H1 (cell line): ENCODE data around the gene PRELID1. TPM values are rescaled to one million over a fixed set of nuclear protein-coding genes. Genes with fewer than 3 reads are reported as not detected.

Experiments used
- CTCF ChIA-PET: fragments of 300-600 bp; sonication (Branson Sonifier 250); formaldehyde crosslinking; loops from one replicate; lab custom pipeline; 2021; ENCODE audit not compliant: partially characterized antibody; lab: Charles Lee
- POLR2A ChIA-PET: fragments of 300-600 bp; sonication (Branson Sonifier 250); formaldehyde crosslinking; loops from one replicate; lab custom pipeline; 2021; ENCODE audit warnings: inconsistent platforms; ENCODE audit not compliant: partially characterized antibody; lab: Charles Lee
- DNase-seq, 2 experiments: peaks; one replicate each; pipeline versions ENCODE4 v3.0.0 to v3.0.0-alpha.2; 2010 to 2022; ENCODE audit warnings: low spot score in 2 of 2, low read depth in 1 of 2, mixed read lengths in 1 of 2
- FAIRE-seq: peaks from 2 replicates; lab custom pipeline; 2011; peaks lifted over from hg19 to GRCh38; lab: Jason Lieb, UNC
- H2AFZ ChIP-seq: 2 replicates; pipeline ENCODE4 v1.8.1; 2012; ENCODE audit warnings: low read length, inconsistent platforms
- H2AK5ac ChIP-seq: 2 replicates; pipeline ENCODE4 v1.6.1; 2013; ENCODE audit warnings: low read depth, low read length
- H2BK120ac ChIP-seq: replicated peaks from 2 replicates; pipeline ENCODE3; 2013; ENCODE audit warnings: low read depth, low read length, inconsistent platforms
- H2BK12ac ChIP-seq: 2 replicates; pipeline ENCODE4 v1.6.1; 2013; ENCODE audit warnings: low read depth, low read length
- H2BK15ac ChIP-seq: 2 replicates; pipeline ENCODE4 v1.6.1; 2013; ENCODE audit warnings: low read length
- H2BK20ac ChIP-seq: 2 replicates; pipeline ENCODE4 v1.6.1; 2013; ENCODE audit warnings: low read length
- H2BK5ac ChIP-seq: 2 replicates; pipeline ENCODE4 v1.6.1; 2013; ENCODE audit warnings: low read depth, low read length
- H3K14ac ChIP-seq: 2 replicates; pipeline ENCODE4 v1.6.1; 2013; ENCODE audit warnings: inconsistent platforms; ENCODE audit not compliant: insufficient read length
- H3K18ac ChIP-seq: 2 replicates; pipeline ENCODE4 v1.6.1; 2013; ENCODE audit warnings: low read length; ENCODE audit errors: extremely low read depth
- H3K23ac ChIP-seq: 2 replicates; pipeline ENCODE4 v1.6.1; 2013; ENCODE audit warnings: inconsistent platforms; ENCODE audit not compliant: insufficient read length
- H3K23me2 ChIP-seq: 2 replicates; pipeline ENCODE4 v1.6.1; 2013; ENCODE audit warnings: low read depth, low read length
- H3K27ac ChIP-seq: 2 replicates; pipeline ENCODE4 v1.6.1; 2011; ENCODE audit warnings: low read depth, low read length, inconsistent platforms
- H3K27me3 ChIP-seq, 4 experiments: replicated peaks in 1 of 4; 1 replicate in 1 of 4; 2 replicates in 3 of 4; pipeline versions ENCODE4 v1.6.1 to v1.8.1; 2011 to 2013; ENCODE audit warnings: low read length in 3 of 4, mild to moderate bottlenecking in 3 of 4, inconsistent platforms in 2 of 4, mixed read lengths in 2 of 4, moderate library complexity in 1 of 4; ENCODE audit not compliant: control insufficient read depth in 3 of 4, insufficient read depth in 3 of 4; ENCODE audit errors: extremely low read depth in 1 of 4
- H3K36me3 ChIP-seq, 4 experiments: 2 replicates each; pipeline versions ENCODE4 v1.6.1 to v1.8.1; 2011 to 2013; ENCODE audit warnings: mild to moderate bottlenecking in 4 of 4, low read length in 3 of 4, moderate library complexity in 2 of 4, control low read depth in 1 of 4, inconsistent platforms in 1 of 4; ENCODE audit not compliant: insufficient read depth in 4 of 4, control insufficient read depth in 2 of 4
- H3K4ac ChIP-seq: replicated peaks from 2 replicates; pipeline ENCODE3; 2013; ENCODE audit warnings: low read length, low read depth, mixed read lengths, inconsistent platforms; ENCODE audit not compliant: insufficient read length
- H3K4me1 ChIP-seq, 4 experiments: replicated peaks in 1 of 4; 1 replicate in 1 of 4; 2 replicates in 3 of 4; pipeline versions ENCODE4 v1.6.1 to v1.8.1; 2011 to 2013; ENCODE audit warnings: low read length in 3 of 4, inconsistent platforms in 2 of 4, mixed read lengths in 1 of 4; ENCODE audit not compliant: insufficient read depth in 4 of 4, control insufficient read depth in 3 of 4
- H3K4me2 ChIP-seq, 2 experiments: 2 replicates each; pipeline versions ENCODE4 v1.6.1 to v1.8.1; 2011 to 2013; ENCODE audit warnings: low read depth in 2 of 2, low read length in 2 of 2, control low read depth in 1 of 2, inconsistent platforms in 1 of 2, mild to moderate bottlenecking in 1 of 2; ENCODE audit not compliant: insufficient read depth in 1 of 2
- H3K4me3 ChIP-seq, 4 experiments: fragments of 200-600, 300-600 bp in 1 of 4; sonication (generic), shearing (Covaris generic), sonication (Bioruptor Twin) in 1 of 4; 2 replicates each; pipeline versions ENCODE4 v1.5.1 to v1.8.1; 2011 to 2016; ENCODE audit warnings: low read length in 4 of 4, low read depth in 3 of 4, control low read depth in 2 of 4, inconsistent platforms in 2 of 4, mild to moderate bottlenecking in 2 of 4, mixed read lengths in 1 of 4, moderate library complexity in 1 of 4; ENCODE audit not compliant: insufficient read depth in 2 of 4; ENCODE audit errors: extremely low read depth in 1 of 4
- H3K56ac ChIP-seq: replicated peaks from 2 replicates; pipeline ENCODE3; 2013; ENCODE audit warnings: low read depth, mild to moderate bottlenecking, mixed read lengths, low read length, inconsistent platforms; ENCODE audit not compliant: insufficient read length
- H3K79me1 ChIP-seq: 2 replicates; pipeline ENCODE4 v1.6.1; 2013; ENCODE audit warnings: low read depth, low read length, control low read depth
- H3K79me2 ChIP-seq, 2 experiments: 2 replicates each; pipeline versions ENCODE4 v1.6.1 to v1.8.1; 2012 to 2013; ENCODE audit warnings: low read length in 2 of 2, mild to moderate bottlenecking in 2 of 2, inconsistent platforms in 1 of 2; ENCODE audit not compliant: insufficient read depth in 2 of 2, control insufficient read depth in 1 of 2
- H3K9ac ChIP-seq, 4 experiments: replicated peaks in 1 of 4; 1 replicate in 1 of 4; 2 replicates in 3 of 4; pipeline versions ENCODE4 v1.6.1 to v1.8.1; 2011 to 2013; ENCODE audit warnings: low read depth in 3 of 4, low read length in 3 of 4, control low read depth in 2 of 4, mild to moderate bottlenecking in 2 of 4, moderate library complexity in 2 of 4, inconsistent platforms in 1 of 4; ENCODE audit errors: extremely low read depth in 1 of 4
- H3K9me3 ChIP-seq, 2 experiments: 2 replicates each; pipeline versions ENCODE4 v1.6.1 to v1.8.1; 2012 to 2013; ENCODE audit warnings: mild to moderate bottlenecking in 2 of 2, moderate library complexity in 2 of 2, control low read depth in 1 of 2, inconsistent platforms in 1 of 2, low read depth in 1 of 2, low read length in 1 of 2, mixed read lengths in 1 of 2; ENCODE audit not compliant: insufficient read depth in 2 of 2
- H4K20me1 ChIP-seq, 2 experiments: replicated peaks in 1 of 2; 2 replicates each; pipeline versions ENCODE3 to v1.8.1; 2011 to 2013; ENCODE audit warnings: inconsistent platforms in 2 of 2, low read length in 2 of 2, mild to moderate bottlenecking in 1 of 2; ENCODE audit not compliant: insufficient read depth in 2 of 2, control insufficient read depth in 1 of 2
- H4K5ac ChIP-seq: 2 replicates; pipeline ENCODE4 v1.6.1; 2013; ENCODE audit warnings: low read length, low read depth, mixed read lengths, inconsistent platforms; ENCODE audit not compliant: insufficient read length
- H4K8ac ChIP-seq: 2 replicates; pipeline ENCODE4 v1.8.0; 2013; ENCODE audit warnings: mild to moderate bottlenecking, moderate library complexity, low read length, inconsistent platforms; ENCODE audit not compliant: insufficient read depth; ENCODE audit errors: extremely low read depth
- H4K91ac ChIP-seq: replicated peaks from 2 replicates; pipeline ENCODE3; 2013; ENCODE audit warnings: low read length, mixed read lengths, inconsistent platforms; ENCODE audit not compliant: insufficient read length
- ASH2L ChIP-seq: fragments of 200-600, 300-600 bp; sonication (generic); IDR thresholded peaks from one replicate; pipeline ENCODE4 v1.7.1; 2017; ENCODE audit warnings: low read length
- EP300 ChIP-seq, 2 experiments: IDR thresholded peaks; 1 replicate in 1 of 2; 2 replicates in 1 of 2; pipeline ENCODE4 v1.6.1; 2011 to 2012; ENCODE audit warnings: low read depth in 2 of 2, low read length in 2 of 2, mild to moderate bottlenecking in 2 of 2, borderline replicate concordance in 1 of 2, inconsistent platforms in 1 of 2, moderate library complexity in 1 of 2
- EZH2 ChIP-seq: fragments of 200-600 bp; sonication (generic); IDR thresholded peaks from 2 replicates; pipeline ENCODE4 v1.7.1; 2012; ENCODE audit warnings: low read depth, mild to moderate bottlenecking, moderate library complexity, low read length, inconsistent platforms; ENCODE audit not compliant: severe bottlenecking
- FOSL1 ChIP-seq: IDR thresholded peaks from 2 replicates; pipeline ENCODE4 v1.6.1; 2011; ENCODE audit warnings: mild to moderate bottlenecking, low read depth, low read length, moderate library complexity; ENCODE audit not compliant: insufficient read depth
- NRF1 ChIP-seq: IDR thresholded peaks from 2 replicates; pipeline ENCODE4 v1.6.1; 2011; ENCODE audit warnings: mild to moderate bottlenecking, low read depth, low read length, improper control_type of control experiment
- POLR2A ChIP-seq, 2 experiments: IDR thresholded peaks; 1 replicate in 1 of 2; 2 replicates in 1 of 2; pipeline ENCODE4 v1.6.1; 2011; ENCODE audit warnings: low read depth in 2 of 2, low read length in 2 of 2, mild to moderate bottlenecking in 2 of 2; ENCODE audit errors: control extremely low read depth in 1 of 2
- POLR2AphosphoS5 ChIP-seq: IDR thresholded peaks from 2 replicates; pipeline ENCODE4 v1.6.1; 2011; ENCODE audit warnings: low read depth, low read length
- SP2 ChIP-seq: IDR thresholded peaks from 2 replicates; pipeline ENCODE4 v1.6.1; 2012; ENCODE audit warnings: mild to moderate bottlenecking, low read length, inconsistent platforms
- SP4 ChIP-seq: IDR thresholded peaks from 2 replicates; pipeline ENCODE4 v1.6.1; 2012; ENCODE audit warnings: low read length, inconsistent platforms
- WGBS, 2 experiments: shearing (Covaris generic) in 1 of 2; methylation state at CpG; one replicate each; pipeline versions ENCODE4 v1.1.6 to v1.1.7; 2013 to 2015; ENCODE audit warnings: low lambda C conversion rate in 2 of 2, mixed read lengths in 2 of 2, inconsistent platforms in 1 of 2, low coverage in 1 of 2, missing lambda C conversion rate in 1 of 2; ENCODE audit not compliant: insufficient replicate concordance in 2 of 2, insufficient coverage in 1 of 2, insufficient read length in 1 of 2; ENCODE audit errors: extremely low coverage in 1 of 2, missing lambda C conversion rate in 1 of 2; 5-methylcytosine and 5-hydroxymethylcytosine counted together
- polyA plus RNA-seq, 7 experiments: library from polyadenylated mRNA; depleted of rRNA in 3 of 7; stranded (reverse) in 5 of 7; unstranded in 2 of 7; fragments of >200 nt in 5 of 7; fragments of 200-250 nt in 2 of 7; gene quantifications; 1 replicate in 5 of 7; 2 replicates in 1 of 7; 4 replicates in 1 of 7; pipeline versions ENCODE4 v1.2.1 to v1.2.3, GENCODE V29; 2011 to 2013; ENCODE audit warnings: missing spikeins in 2 of 7, mixed read lengths in 2 of 7
- total RNA-seq: library from RNA; stranded (reverse); fragmentation: NEBNext Ultra II Directional; extraction: Animal tissue kit (Norgen Biotek cat#: 25700); gene quantifications from 2 replicates; pipeline ENCODE4 v1.2.1, GENCODE V29; 2021
- TF ChIP-seq, protein P1 (sequence below), 3 experiments: IDR thresholded peaks; 1 replicate in 2 of 3; 2 replicates in 1 of 3; pipeline versions ENCODE4 v1.5.1 to v1.6.1; 2011; ENCODE audit warnings: low read length in 3 of 3, mild to moderate bottlenecking in 3 of 3, inconsistent platforms in 2 of 3, low read depth in 1 of 3, moderate library complexity in 1 of 3; ENCODE audit not compliant: insufficient read depth in 1 of 3; ENCODE audit errors: control extremely low read depth in 1 of 3

Gene PRELID1
- total and polyA plus RNA-seq, 2 of the 8 experiments (the other 6 are each of a cell fraction or from before 2014, with no cell fraction given): 272 to 428 TPM

DNA sequence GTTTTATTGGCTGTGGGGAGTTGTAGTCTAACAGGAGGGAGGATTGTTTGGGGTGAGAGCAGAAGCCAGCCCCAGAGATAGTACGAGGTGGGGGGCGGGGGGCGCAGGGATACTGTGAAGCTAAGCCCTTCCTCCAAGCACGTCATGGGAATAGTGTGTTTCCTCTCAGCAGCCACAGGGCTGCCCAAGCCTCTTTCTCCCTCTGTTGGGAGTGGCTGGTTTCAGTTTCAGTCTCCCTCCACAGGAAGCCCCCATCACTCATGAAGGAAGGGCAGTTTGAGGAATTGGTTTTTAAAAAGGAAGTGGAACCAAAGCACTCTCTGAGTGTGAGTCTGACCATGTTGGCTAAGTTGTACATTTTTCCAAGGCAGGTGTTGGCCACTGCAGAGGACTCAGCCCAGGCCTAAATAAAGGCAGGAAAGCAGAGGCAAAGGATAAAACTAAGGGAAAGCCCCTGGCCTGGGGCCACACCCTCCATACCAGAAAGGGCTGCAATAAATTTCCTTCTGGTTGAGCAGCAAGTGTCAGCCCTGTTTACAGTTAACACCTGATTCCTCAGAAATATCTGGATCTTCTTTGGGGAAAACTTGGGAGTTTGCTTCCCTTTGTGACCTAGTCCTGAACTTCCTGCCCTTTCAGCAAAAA is 3.2 kb upstream of the PRELID1 start:
- ChIA-PET CTCF (interaction anchor here (1.1 to 6.5 kb wide), 8 partner anchors 9 to 188 kb away, joined by 3 to 37 read pairs (median 4); no protein-coding TSS in a partner anchor), POLR2A (interaction anchor here (1.2 to 12.1 kb wide), 5 partner anchors 12 to 196 kb away, joined by 3 to 111 read pairs (median 6); partner anchors contain the start of genes MXD3 and NSD1)
- Histone ChIP-seq H3K27me3 (no peaks in the 10 kb centered on the region), H3K36me3 (peaks cover under 1 to 24% (median 9%) of the 10 kb centered on the region in 4 experiments; a peak in 6 of 8 replicates), H2BK120ac (no peak overlapping the region), H4K91ac (no peak overlapping the region), H3K23ac (no peak overlapping the region), H3K9ac (no peak overlapping the region), H4K20me1 (peaks cover 10 to 18% of the 10 kb centered on the region in 2 experiments), H2BK12ac (no peak overlapping the region)
- TF ChIP-seq, protein P1, sequence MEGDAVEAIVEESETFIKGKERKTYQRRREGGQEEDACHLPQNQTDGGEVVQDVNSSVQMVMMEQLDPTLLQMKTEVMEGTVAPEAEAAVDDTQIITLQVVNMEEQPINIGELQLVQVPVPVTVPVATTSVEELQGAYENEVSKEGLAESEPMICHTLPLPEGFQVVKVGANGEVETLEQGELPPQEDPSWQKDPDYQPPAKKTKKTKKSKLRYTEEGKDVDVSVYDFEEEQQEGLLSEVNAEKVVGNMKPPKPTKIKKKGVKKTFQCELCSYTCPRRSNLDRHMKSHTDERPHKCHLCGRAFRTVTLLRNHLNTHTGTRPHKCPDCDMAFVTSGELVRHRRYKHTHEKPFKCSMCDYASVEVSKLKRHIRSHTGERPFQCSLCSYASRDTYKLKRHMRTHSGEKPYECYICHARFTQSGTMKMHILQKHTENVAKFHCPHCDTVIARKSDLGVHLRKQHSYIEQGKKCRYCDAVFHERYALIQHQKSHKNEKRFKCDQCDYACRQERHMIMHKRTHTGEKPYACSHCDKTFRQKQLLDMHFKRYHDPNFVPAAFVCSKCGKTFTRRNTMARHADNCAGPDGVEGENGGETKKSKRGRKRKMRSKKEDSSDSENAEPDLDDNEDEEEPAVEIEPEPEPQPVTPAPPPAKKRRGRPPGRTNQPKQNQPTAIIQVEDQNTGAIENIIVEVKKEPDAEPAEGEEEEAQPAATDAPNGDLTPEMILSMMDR (IDR thresholded peaks at IDR 0.05; ENCODE audit: control extremely low read depth in 1 of 3, insufficient read depth in 1 of 3, low read depth in 1 of 3, low read length in 3 of 3): peak in 1 of 3 experiments; percentile 31; a peak in 1 of 4 replicates
- TF ChIP-seq EP300 (IDR thresholded peaks at IDR 0.05; ENCODE audit: borderline replicate concordance in 1 of 2, low read depth in 2 of 2, low read length in 2 of 2) (peak in 1 of 2 experiments; percentile 20; a peak in 1 of 3 replicates), NRF1 (no peak), EZH2 (no peak), FOSL1 (no peak), POLR2AphosphoS5 (peak; percentile 62; the same call in 1 of the 2 replicates), SP2 (no peak), ASH2L (no peak), SP4 (no peak), POLR2A (IDR thresholded peaks at IDR 0.05; ENCODE audit: control extremely low read depth in 1 of 2, low read depth in 2 of 2, low read length in 2 of 2) (peak in 1 of 2 experiments; percentile 39; a peak in 2 of 3 replicates)
- TF ChIP-seq, all 59 proteins: peak for 4
- H3K4me2 ChIP-seq: no peak overlapping the region
- no peak overlapping the region for H3K4me3 ChIP-seq
- H3K79me2 ChIP-seq: peaks cover 10 to 15% of the 10 kb centered on the region in 2 experiments
- H3K79me1 ChIP-seq: peaks cover 14% of the 10 kb centered on the region
- no peaks in the 10 kb centered on the region for H3K9me3 ChIP-seq
- H4K5ac ChIP-seq: no peak overlapping the region
- no peak overlapping the region for H2BK20ac ChIP-seq
- DNase-seq (no peak), FAIRE-seq (no peak)
- peaks cover 3 to 20% (median 6%) of the 10 kb centered on the region in 4 experiments; a peak in 6 of 7 replicates for H3K4me1 ChIP-seq
- H3K23me2 ChIP-seq: peaks cover 13% of the 10 kb centered on the region; the same call in 1 of the 2 replicates
- no peak overlapping the region; the same call in 1 of the 2 replicates for H3K27ac ChIP-seq
- H2AK5ac ChIP-seq: no peak overlapping the region
- H2BK5ac ChIP-seq: no peak overlapping the region
- H2BK15ac ChIP-seq: no peak overlapping the region
- no peak overlapping the region for H2AFZ ChIP-seq
- no peak overlapping the region for H3K56ac ChIP-seq
- H3K14ac ChIP-seq: no peak overlapping the region
- no peak overlapping the region for H4K8ac ChIP-seq
- WGBS, 2 experiments: 65% methylated on average over 4 of the region's 4 CpGs; no CpG with 5 or more reads in 1 of the 2 experiments
- H3K4ac ChIP-seq: no peak overlapping the region
- H3K18ac ChIP-seq: no peak overlapping the region
